Panc1 (cell line): ENCODE data around the gene FSIP1. TPM values are rescaled to one million over a fixed set of nuclear protein-coding genes. Genes with fewer than 3 reads are reported as not detected.

Source experiments
- ATAC-seq: fragments of 200-7000 bp; cut with Tn5 transposase; 2 replicates; pipeline ENCODE4 v1.9.1; 2020; ENCODE audit warnings: mild to moderate bottlenecking, moderate library complexity
- BruUV-seq: library from RNA; stranded (reverse); fragments of 400-500 nt; replicated peaks from 2 replicates; lab custom pipeline; 2021; lab: Mats Ljungman, UMichigan
- CTCF ChIA-PET: fragments of 300-600 bp; sonication (Branson Sonifier 250); formaldehyde crosslinking; loops from one replicate; lab custom pipeline; 2022; ENCODE audit warnings: antibody characterized with exemption; lab: Charles Lee
- POLR2A ChIA-PET: fragments of 300-600 bp; sonication (Branson Sonifier 250); formaldehyde crosslinking; loops from one replicate; lab custom pipeline; 2022; ENCODE audit warnings: antibody characterized with exemption; lab: Charles Lee
- DNase-seq: peaks from one replicate; pipeline ENCODE4 v3.0.0-alpha.2; 2010; ENCODE audit warnings: low read depth, low spot score
- H3K27ac ChIP-seq: 2 replicates; pipeline ENCODE4 v1.5.1; 2011; ENCODE audit warnings: mild to moderate bottlenecking, low read length, inconsistent platforms
- H3K27me3 ChIP-seq: fragments of 200-500 bp; sonication (Bioruptor generic); 2 replicates; pipeline ENCODE4 v1.6.0; 2014; ENCODE audit warnings: low read length, inconsistent platforms; ENCODE audit not compliant: control insufficient read depth, insufficient read depth
- H3K36me3 ChIP-seq: fragments of 200-500 bp; sonication (Bioruptor generic); 2 replicates; pipeline ENCODE4 v1.5.1; 2014; ENCODE audit warnings: inconsistent platforms, mild to moderate bottlenecking, low read length, moderate library complexity; ENCODE audit not compliant: control insufficient read depth, insufficient read depth
- H3K4me1 ChIP-seq: 2 replicates; pipeline ENCODE4 v1.5.1; 2011; ENCODE audit warnings: inconsistent platforms, mild to moderate bottlenecking, low read length, moderate library complexity; ENCODE audit not compliant: control insufficient read depth, insufficient read depth
- H3K4me3 ChIP-seq, 2 experiments: 2 replicates each; pipeline ENCODE4 v1.5.1; 2011 to 2012; ENCODE audit warnings: low read depth in 2 of 2, low read length in 2 of 2, mild to moderate bottlenecking in 2 of 2, inconsistent platforms in 1 of 2, moderate library complexity in 1 of 2
- H3K9me3 ChIP-seq: fragments of 200-500 bp; sonication (Bioruptor generic); 2 replicates; pipeline ENCODE4 v1.5.1; 2014; ENCODE audit warnings: low read depth, mild to moderate bottlenecking, inconsistent platforms, low read length, moderate library complexity; ENCODE audit not compliant: control insufficient read depth, insufficient read depth
- CTCF ChIP-seq: fragments of 450-650 bp; IDR thresholded peaks from 2 replicates; pipeline ENCODE4 v1.5.1; 2017; ENCODE audit warnings: mild to moderate bottlenecking
- POLR2AphosphoS5 ChIP-seq: IDR thresholded peaks from 2 replicates; pipeline ENCODE4 v1.6.1; 2012; ENCODE audit warnings: mild to moderate bottlenecking, low read depth, low read length, moderate library complexity
- REST ChIP-seq, 2 experiments: IDR thresholded peaks; 2 replicates each; pipeline ENCODE4 v1.6.1; 2011 to 2012; ENCODE audit warnings: low read depth in 2 of 2, control low read depth in 1 of 2, low read length in 1 of 2, mild to moderate bottlenecking in 1 of 2, moderate library complexity in 1 of 2; ENCODE audit not compliant: insufficient read depth in 1 of 2
- TCF7L2 ChIP-seq: IDR thresholded peaks from 2 replicates; pipeline ENCODE4 v1.6.1; 2011; ENCODE audit warnings: mild to moderate bottlenecking, low read depth, low read length, inconsistent platforms
- in situ Hi-C: cut with HindIII; loops from 2 replicates; pipeline ENCODE4 v1.10.0; 2016; ENCODE audit warnings: low sequenced_read_pairs, low pct_unique_long_range_greater_than_20kb
- intact Hi-C: fragments of 100-400 bp; cut with micrococcal nuclease; formaldehyde crosslinking; loops from one replicate; pipeline ENCODE4 v1.10.0; 2022; ENCODE audit not compliant: unreplicated experiment
- total RNA-seq: library from RNA; stranded (reverse); gene quantifications from one replicate; pipeline ENCODE4 v1.2.1, GENCODE V29; 2021; ENCODE audit not compliant: unreplicated experiment

FSIP1 gene
- total RNA-seq, 1 experiment from 2014 or later: 1.4 TPM

- H3K36me3 ChIP-seq: no peaks in the 10 kb centered on the region
- intact Hi-C loops (loop anchor here (10.0 kb wide), 1 partner anchor 163 kb away; no protein-coding TSS in a partner anchor), in situ Hi-C loops (no loop called here)
- DNase-seq (no peak), ATAC-seq (no peak)
- CTCF ChIA-PET: no interaction called here
- TF ChIP-seq REST (IDR thresholded peaks at IDR 0.05; ENCODE audit: insufficient read depth in 1 of 2, low read depth in 2 of 2, low read length in 1 of 2) (no peak), TCF7L2 (no peak)
- H3K4me1 ChIP-seq: no peaks in the 10 kb centered on the region
- H3K27me3 ChIP-seq: no peaks in the 10 kb centered on the region
- no peak overlapping the region for H3K27ac ChIP-seq
- no peaks in the 10 kb centered on the region for H3K9me3 ChIP-seq
- BruUV-seq: no TSS peak
- POLR2A ChIA-PET: no interaction called here
- H3K4me3 ChIP-seq: no peak overlapping the region
These were observed 190.7 kb downstream of the FSIP1 start for GRCh38 chr15:39591896-39592315.

GRCh38 chr15:39591141-39591895 lies 191.3 kb downstream of the FSIP1 start:
- Histone ChIP-seq H3K27me3 (no peaks in the 10 kb centered on the region), H3K4me1 (no peaks in the 10 kb centered on the region), H3K9me3 (no peaks in the 10 kb centered on the region), H3K36me3 (no peaks in the 10 kb centered on the region), H3K4me3 (no peak overlapping the region), H3K27ac (no peak overlapping the region)
- no TSS peak for BruUV-seq
- no peak for ATAC-seq
- ChIA-PET POLR2A (no interaction called here), CTCF (interaction anchor here (0.6 kb wide), 1 partner anchor 362 kb away, joined by 3 read pairs; no protein-coding TSS in a partner anchor)
- in situ Hi-C loops: no loop called here
- no peak for DNase-seq
- intact Hi-C loops: loop anchor here (10.0 kb wide), 1 partner anchor 163 kb away; no protein-coding TSS in a partner anchor
- TF ChIP-seq POLR2AphosphoS5: no peak
- no peak for TF ChIP-seq TCF7L2
- no peak for TF ChIP-seq CTCF
- TF ChIP-seq REST (IDR thresholded peaks at IDR 0.05; ENCODE audit: insufficient read depth in 1 of 2, low read depth in 2 of 2, low read length in 1 of 2): no peak
